ENCODE measurements around the gene DDX23.
"Not testable (repeated sequence)": the region's sequence is repeated elsewhere in the genome, so short reads cannot be mapped to it uniquely, and the experiment has no call there.

The DDX23 gene

DNA sequence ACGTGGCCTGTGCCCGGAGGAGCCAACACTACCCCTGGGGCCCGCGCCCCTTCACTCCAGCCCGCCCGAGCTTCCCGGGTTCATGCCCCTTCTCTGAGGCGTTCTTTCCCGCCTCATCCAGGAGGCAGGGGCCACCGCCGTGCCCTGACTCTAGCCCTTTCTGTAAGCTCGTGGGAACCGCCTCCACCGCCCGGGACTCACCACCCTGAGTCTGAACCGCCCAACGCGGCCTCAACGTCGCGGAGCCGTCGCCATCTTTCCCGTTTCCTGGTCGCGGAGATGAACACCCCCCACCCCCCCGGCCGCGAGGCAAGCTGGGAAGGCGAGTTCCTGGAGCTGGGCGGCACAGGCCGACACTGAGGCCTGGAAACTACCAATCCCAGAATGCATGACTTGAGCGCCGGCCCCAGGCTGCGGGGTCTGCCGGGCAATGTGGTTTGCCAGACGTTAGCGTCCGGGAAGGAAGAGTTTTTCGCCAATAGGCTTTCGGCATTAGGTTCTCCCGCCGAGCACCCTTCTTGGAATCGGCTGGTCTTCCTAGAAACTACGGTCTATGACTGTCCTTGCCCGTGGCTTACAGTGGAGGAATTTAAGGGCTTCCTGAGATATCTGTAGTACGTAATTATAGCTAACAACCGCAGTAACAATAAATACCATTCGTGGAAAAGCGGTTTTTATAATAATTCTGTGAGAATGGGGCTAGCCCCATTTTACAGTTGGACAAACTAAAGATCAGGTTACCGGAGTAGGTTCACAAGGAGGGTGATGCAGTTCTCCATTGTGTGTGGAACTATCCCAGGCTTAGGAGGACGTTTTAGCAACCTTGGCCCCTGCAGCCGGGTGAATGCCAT, at the start of gene DDX23:
TSS of gene DDX23 (minus strand) at position 281 of the 851 bp plus-strand sequence. CDS start 6,381 bp downstream, outside the sequence.
- peak; percentile 91 for DNase-seq

DNA sequence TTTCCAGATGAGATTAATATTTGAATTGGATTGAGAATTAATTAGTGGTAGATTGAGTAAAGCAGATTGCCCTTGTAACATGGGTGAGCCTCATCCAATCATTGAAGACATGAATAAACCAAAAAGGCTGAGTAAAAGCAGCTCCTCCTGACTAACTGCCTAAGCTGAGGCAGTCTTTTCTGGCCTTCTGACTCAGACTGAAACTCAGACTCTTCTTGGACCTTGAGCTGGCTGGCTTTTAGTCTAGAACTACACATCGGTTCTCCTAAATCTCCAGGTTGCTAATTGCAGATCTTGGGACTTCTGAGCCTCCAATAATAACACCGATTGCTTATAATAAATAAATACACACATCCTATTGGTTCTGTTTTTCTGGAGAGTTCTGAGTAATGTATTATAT, 49.3 kb upstream of the DDX23 start:
- DNase-seq = no peak

DNA sequence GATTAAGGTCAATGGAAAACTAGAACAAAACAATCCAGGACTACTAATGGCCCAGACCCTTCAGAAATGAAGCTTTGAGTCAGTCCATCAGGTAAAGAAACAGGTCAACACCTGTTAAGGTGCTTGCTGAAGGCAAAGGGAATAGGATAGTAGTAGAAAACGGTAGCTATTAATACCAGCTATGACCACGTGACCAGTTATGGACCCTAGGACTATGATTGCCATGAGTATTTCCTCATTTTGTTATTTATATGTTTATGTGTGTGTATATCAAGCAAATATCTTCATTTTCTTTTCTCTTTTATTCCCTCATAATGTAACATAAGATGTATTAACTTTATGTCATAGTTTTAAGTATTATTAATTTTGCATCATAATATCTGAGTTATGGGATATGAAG, 47.7 kb upstream of the DDX23 start:
- no peak for DNase-seq

DNA sequence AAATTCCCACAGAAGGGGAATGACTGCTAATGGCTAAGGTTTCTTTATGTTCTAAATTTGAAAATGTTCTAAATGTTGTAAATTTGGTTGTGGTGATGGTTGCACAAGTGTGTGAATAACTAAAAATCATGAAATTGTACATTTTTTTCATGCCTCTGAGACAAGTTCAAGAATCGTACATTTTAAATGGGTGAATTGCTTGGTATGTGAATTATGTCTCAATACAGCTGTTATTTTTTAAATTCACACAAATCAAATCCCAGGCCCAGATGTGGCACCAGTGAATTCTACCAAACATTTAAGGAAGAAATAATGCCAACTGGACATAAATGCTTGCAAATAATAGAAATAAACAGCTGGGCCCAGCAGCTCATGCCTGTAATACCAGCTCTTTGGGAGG, 42.3 kb upstream of the DDX23 start:
- no peak for DNase-seq

DNA sequence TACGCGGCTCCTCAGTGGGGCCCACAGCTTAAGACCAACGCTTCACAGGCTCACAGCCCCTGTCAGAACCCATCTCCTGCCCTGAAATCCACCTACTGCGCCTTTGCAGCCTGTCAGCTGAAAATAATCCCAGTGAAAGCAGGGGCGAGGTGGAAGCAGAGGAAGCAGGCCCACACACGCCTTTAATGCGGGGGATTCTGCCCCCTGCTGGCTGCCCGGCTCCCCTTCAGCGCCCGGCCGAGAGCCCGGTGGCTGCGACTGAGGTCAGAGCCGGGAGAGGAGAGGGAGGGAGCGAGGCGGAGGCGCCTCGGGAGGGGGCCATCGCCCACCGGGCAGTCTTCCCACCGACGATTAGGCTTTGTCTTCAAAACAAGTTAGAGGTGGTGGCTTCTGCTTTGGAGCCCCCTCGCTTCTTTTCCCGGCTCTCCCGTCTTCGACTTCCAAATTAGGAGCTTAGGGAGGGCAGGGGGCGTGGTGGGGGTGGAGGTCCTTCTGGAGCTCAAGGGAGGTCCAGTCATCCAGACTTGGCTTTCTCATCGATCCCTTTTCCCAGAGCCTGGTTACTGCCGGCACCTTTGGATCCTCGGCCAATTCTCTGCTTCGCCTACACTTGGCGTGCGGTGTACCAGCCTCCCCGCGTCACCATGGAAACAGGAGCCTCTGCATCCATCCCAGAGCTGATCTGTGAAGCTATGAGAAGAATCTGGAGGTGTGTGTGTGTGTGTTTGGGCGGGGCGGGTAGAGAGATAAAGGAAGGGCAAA, 38.9 kb upstream of the DDX23 start:
- DNase-seq = peak; percentile 9

DNA sequence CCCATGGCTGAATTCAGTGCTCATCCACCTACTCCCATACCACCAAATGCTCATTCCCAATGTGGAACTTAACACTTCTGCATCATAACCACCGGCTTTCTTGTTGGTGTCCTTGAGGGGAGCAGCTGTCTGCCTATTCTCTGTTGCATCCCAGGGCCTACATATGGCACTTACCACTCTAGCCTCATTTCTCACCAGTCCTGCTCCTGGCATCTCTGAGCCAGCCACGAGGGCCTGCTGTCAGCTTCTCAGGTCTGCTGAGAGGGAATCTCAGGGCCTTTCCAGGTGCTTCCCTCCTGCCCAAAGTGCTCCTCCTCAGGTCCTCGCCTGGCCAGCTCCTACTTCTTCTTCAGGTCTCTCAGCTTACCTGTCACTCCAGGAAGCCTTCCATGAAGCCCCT, 37.7 kb upstream of the DDX23 start:
- no peak for DNase-seq

DNA sequence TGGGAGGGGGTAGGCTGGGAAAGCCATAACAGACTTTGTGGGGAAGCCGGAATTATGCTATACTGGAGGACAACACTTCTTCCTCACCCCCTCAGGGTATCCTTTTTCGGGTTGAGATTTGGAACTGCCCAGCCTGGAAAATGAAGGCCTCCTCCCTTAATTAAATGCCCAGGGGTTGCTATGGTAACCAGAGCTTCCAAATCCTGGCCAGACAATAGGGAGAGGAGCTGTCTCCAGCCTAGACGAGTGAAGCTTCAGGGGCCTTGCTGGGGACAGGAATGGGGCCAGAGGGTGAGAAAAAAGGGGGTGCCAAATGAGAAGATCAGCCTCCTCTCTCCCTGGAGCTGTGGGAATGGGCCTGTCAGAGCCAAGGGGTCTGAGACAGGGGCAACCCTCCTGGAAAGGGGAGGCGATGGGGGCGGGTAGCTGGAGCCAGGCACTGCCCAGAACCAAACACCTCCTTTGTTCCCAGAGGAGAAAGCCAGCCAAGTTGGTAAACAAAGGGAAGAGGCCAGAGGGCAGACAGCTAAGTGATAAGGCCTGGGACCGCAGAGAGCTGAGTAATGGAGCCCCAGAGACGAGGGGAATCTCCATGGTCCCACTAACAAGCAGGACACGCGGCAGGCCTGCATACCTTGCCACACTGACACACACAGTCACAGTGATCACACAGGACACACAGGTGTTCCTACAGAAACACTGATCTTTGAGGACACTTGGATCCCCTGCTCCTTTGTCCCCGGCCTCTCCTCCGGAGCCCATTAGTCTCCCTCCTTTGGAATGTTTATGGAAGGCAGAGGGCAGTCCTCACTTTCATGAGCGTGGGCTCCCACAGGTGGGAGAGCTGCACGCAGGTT, 31.6 kb upstream of the DDX23 start:
- no peak for DNase-seq

DNA sequence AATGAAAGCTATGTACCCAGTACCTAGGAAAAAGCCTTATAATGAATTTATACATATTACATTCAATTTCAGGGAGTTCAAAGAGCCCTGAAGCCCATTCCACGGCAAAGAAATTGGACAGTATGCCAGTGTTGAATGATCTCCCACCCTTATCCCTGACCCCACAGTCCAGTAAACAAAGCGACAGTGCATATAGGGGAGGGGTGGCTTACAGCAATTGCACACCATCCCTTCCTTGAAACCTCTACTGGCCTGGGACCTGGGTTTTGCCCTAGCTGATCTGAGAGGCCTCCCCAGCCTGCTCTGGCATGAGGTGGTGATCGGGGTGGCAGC, 31.0 kb upstream of the DDX23 start:
- DNase-seq = no peak

DNA sequence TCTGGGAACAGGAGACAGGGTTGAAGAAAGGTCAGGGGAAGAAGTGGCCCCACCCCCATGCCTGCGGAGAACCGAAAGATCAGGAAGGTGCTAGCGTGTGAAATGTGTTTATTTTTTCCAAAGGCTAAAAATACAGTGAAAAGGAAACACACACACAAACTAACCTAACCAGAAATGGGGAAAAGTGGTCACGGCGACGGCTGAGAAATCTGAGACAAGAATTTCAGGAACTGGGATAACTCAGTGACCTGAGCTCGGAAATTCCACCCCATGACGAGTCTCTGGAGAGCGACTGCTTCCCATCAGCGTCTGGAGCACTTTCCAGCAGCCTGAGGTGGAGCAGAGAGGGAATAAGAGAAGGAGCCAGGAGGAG, 30.3 kb upstream of the DDX23 start:
- no peak for DNase-seq

DNA sequence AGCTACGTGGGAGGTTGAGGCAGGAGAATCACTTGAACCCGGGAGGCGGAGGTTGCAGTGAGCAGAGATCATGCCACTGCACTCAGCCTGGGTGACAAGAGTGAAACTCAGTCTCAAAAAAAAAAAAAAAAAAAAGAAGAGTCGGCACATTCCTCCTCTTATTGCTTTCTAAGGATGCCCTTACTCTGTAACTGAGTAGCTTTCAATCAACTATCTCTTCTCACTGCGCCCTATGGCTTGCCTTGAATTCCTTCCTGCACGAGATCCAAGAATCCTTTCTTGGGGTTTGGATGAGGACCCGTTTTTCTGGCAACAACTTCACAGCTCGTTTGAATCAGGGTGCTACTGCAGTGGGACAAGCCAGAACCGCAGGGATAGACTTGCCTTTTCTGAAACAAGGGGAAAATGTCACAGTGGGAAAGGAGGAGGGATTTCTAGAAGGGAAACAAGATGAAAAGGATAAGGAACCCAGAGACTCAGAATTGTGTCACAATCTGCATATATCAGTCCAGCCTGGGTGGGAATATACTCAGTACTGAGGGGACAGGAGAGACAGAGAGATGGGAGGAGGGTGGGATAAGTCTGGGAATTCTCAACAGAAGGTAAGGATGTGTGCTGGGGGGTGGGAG, 29.8 kb upstream of the DDX23 start:
- no peak for DNase-seq

DNA sequence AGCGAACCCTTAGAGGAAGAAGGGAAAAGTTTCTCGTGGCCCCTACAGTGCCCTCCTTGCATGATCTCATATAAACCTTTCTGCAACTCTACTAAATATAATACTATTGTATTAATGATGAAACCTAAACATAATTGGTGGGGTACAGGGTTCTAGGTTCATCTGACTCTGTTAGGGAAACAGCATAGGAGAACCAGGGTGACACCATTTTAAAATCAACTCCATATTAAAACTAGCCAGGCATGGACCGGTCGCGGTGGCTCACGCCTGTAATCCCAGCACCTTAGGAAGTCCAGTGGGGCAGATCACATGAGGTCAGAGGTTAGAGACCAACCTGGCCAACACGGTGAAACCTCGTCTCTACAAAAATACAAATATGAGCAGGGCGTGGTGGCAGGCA, 28.7 kb upstream of the DDX23 start:
- DNase-seq = no peak

DNA sequence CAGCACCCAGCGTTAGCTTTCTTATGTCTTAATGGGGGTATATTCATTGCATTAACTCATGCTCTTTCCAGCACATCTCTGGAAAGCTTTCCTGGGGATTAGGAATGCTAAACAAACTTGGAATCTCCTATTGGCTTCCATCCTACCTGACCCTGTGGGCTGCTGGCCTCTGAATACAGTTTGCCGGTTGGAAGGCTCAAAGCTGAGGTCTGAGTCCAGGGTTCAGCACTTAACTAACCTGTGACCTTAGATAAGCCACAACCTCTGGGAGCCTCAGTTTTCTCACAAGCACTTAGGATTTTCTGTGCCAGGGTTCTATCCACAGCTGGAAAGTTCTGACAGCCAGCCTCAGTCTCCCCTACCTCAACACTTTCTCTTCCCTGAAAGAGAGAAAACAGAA, 26.6 kb upstream of the DDX23 start:
- no peak for DNase-seq

DNA sequence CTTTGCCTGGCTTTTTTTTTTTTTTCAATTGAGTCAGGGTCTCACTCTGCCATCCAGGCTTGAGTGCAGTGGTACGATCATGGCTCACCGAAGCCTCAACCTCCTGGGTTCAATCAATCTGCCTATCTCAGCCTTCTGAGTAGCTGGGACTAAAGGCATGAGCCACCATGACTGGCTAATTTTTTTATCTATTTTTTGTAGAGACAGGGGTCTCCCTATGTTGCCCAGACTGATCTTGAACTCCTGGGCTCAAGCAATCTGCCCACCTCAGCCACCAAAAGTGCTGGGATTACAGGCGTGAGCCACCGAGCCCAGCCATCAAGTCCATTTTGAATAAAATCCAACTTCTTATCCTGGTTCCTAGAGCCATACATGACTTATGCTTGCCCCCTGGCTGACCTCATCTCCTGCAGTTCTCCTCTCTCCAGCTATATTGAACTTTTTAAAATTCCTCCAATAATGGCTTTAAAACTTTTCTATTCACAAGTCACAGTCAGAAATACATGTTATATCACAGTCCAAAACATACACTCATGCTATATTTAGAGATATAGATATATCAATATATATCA, 24.1 kb upstream of the DDX23 start:
- DNase-seq = no peak

DNA sequence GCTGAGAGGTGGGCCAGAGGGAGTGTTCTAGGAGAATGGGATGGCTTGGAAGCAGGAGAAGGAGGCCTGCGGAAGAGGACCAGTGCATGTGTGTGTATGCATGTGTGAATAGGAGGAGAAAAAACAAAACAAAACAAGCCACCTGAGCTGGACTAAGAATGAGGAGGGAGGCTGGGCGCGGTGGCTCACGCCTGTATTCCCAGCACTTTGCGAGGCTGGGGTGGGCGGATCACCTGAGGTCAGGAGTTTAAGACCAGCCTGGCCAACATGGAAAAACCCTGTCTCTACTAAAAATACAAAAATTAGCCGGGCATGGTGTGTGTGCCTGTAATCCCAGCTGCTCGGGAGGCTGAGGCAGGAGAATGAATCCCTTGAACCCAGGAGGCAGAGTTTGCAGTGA, 21.6 kb upstream of the DDX23 start:
- DNase-seq = not testable (repeated sequence)

DNA sequence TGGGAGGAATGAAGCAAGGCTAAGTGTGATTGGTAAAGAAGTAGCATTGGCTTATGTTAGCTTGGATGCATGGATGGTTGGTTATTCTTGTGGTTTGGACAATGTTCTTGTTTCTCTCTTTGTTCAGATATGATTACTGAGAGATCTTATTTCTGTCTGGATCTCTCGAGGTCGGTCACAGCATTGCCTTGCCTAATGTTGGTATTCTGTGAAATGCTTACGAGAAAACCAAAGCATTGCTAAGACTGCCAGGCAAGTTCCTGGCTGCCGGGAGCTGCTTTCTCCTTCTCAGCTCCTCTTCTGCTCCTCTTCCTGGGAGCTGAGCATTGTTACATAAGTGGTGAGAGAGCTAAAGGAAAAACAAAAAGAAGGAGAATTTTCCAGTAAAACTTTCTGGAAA, 21.1 kb upstream of the DDX23 start:
- no peak for DNase-seq

DNA sequence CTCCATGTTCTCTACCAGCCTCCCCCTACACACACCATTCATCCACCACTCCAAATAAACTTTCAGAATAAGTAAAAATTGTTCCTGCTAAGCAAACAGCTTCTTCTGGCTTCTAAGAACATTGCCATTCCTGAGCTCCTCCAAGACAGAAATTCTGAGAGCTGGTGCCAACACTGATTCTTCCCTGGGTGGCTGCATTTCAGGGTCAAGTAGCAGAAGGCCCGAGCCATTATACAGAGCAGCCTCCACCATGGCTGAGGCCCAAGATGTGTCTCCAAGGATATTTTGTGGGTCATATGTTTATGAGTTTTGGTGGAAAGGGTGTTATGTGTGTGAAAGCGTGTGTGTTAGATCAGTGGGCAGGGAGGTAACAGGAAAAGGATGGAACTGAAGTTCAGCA, 17.2 kb upstream of the DDX23 start:
- DNase-seq = no peak

DNA sequence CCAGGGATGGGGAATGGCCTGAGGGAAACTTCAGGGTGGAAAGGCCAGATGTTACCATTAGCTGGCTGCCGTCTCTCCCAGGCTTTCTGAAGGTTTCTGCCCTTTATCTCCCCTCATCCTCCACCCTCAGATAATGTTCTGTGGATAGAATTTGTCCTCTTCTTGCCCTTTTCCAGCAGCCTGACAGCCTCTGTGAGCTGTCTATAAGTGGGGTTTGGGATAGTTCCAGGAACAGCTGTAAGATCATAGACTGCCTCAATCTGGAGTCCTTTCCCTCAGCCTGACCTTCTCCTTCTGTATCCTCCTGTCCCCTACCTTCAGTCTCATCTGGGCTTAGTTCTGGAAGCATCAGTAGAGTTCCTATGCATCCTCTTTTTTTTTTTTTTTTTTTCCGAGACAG, 16.5 kb upstream of the DDX23 start:
- no peak for DNase-seq

DNA sequence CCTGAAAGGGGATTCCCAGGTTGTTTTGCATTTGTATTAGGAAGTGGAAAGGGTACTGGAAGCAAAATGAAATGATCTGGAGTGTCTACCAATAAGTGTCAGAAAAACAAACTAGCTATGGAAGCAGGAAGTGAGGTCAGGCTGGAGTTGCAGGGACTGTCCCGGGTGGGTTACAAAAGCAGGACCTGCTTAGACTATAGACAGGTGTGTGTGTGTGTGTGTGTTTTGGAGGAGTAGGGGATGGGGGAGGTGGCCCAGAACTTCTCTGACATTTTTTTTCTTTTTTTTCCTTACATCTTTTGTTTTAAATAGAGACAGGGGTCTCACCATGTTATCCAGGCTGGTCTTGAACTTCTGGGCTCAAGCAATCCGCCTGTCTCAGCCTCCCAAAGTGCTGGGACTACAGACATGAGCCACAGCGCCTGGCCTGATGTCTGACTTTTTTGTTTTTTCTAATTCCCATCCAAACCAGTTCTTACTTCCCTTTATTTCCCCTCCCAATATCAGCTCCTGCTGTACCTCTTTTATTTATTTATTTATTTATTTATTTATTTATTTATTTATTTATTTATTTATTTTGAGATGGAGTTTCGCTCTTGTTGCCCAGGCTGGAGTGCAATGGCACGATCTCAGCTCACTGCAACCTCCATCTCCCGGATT, 14.2 kb upstream of the DDX23 start:
- no peak for DNase-seq

DNA sequence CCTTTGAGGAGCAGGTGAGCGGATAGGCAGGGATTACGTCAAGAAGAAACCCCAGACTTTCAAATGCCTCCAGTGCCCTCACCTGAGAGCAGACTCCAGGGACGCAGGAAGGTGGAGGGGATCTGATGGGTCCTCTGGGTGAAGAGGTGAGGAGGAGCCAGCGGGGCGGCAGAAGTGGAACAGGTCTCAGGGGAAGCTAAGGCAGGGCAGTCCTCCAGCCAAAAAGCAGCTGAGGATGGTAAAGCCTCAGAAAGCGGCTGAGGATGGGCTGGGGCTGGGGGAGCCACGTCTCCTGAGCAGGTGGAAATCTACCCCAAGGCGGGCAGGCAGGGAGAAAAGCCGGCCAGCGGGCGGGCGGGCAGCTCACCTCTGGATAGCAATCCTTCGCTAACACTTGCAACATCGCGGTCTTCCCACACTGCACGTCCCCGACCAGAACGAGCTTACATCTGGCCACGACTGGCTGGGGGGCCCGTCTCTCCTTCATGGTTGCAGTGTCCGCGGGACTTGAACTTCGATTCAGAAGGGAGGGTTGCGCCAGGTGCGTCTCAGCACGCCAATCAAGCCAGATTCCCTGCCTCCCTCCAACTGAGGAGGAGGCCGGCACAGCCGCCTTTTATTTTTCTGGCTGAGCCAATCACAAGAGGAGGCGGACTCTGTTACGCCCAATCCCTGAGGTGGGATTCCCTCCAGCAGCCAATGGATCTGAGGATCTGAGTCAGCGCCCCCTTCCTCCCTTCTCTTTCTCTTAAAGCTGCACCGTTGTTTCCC, 13.5 kb upstream of the DDX23 start, which contains the start of gene RND1:
TSS of gene RND1 (minus strand) at position 590 of the 771 bp plus-strand sequence. CDS start at position 487, 103 bp downstream.
- DNase-seq = peak; percentile 81

DNA sequence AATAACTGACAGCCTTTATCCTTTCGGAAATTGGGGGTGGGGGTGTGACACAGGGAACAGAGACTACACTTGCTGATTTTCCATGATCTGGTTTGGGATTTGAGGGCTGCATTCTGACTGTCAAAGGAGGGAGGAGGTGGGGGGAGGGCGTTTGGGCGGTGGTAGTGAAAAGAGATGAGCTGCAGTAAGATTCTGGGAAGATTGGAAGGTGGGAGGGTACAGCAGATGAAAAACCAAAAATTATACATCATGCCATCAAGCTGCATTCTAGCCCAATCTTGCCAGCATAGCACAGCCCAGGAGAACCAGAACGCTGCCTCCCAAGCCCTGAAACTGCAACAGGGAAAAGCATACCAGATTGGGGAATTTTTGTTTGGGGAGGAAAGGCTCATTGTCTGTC, 11.3 kb upstream of the DDX23 start:
- DNase-seq = no peak

DNA sequence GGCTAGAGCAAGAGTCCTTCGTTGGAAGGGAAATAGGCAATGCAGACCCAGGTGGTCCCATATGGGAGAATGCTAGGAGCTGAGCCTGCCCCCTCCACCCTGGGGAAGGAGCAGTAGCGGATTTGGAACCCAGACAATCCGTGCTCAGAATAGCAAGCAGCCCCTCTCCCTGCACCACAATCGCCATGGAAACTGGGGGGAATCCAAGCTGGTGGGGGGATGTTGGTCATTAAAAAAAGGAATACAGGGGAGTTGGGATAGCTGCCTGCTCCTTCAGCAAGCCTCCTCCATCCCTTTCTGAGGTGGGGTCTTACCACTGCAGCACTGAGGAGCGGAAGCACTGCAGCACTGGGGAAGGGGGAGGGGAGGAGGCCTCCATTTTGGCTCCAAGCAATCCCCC, 10.8 kb upstream of the DDX23 start:
- DNase-seq = no peak

All from NCI-H2081 treated with DMSO at 0.1 percent for 48 hours (cell line).